Measurements from ENCODE around the gene CRELD2. TPM values are rescaled to one million over a fixed set of nuclear protein-coding genes. Genes with fewer than 3 reads are reported as not detected.

CRELD2 gene
- total and polyA plus RNA-seq, 2 of the 13 experiments (the other 11 are each of a cell fraction or from before 2014, with no cell fraction given): 17.2 to 44.7 TPM

GRCh38 chr22:49947296-49947622 is 28.8 kb downstream of the CRELD2 start:
- H3K9ac ChIP-seq (ENCODE audit: insufficient read depth, low read depth, low read length): peak overlapping the region; percentile 81
- peaks cover 3% of the 10 kb centered on the region for H3K79me2 ChIP-seq (ENCODE audit: insufficient read depth, low read length)
- no peaks in the 10 kb centered on the region for H4K20me1 ChIP-seq (ENCODE audit: insufficient read depth, low read length)
- peaks cover 93% of the 10 kb centered on the region for H3K4me1 ChIP-seq (ENCODE audit: insufficient read depth, low read length)
- in situ Hi-C loops (cut with HindIII; ENCODE audit: extremely low pct_ligation_motif_present, low pct_unique_long_range_greater_than_20kb) (no loop called here), intact Hi-C loops (cut with micrococcal nuclease; ENCODE audit: unreplicated experiment) (no loop called here)
- BruUV-seq (replicated peaks): no TSS peak
- FAIRE-seq (no peak), ATAC-seq (no peak), DNase-seq (ENCODE audit: low spot score) (no peak)
- CTCF ChIA-PET (ENCODE audit: low intra/inter-chr PET ratio, low total read pairs): no interaction called here
- H3K27me3 ChIP-seq (ENCODE audit: control insufficient read depth in 1 of 2, insufficient read depth in 2 of 2, low read length in 2 of 2): no peaks in the 10 kb centered on the region
- H3K36me3 ChIP-seq (replicated peaks in 1 of 2; ENCODE audit: control insufficient read depth in 1 of 2, insufficient read depth in 2 of 2, low read length in 2 of 2): no peaks in the 10 kb centered on the region
- H3K4me2 ChIP-seq (ENCODE audit: low read depth, low read length): peak overlapping the region; percentile 92
- no peaks in the 10 kb centered on the region for H3K9me3 ChIP-seq (ENCODE audit: low read length)
- POLR2A ChIA-PET: interaction anchor here (1.0 to 18.6 kb wide), 4 partner anchors 12 to 121 kb away, joined by 3 to 722 read pairs (median 144); partner anchors contain the start of gene PIM3
- peak overlapping the region; percentile 15 for H3K27ac ChIP-seq (ENCODE audit: extremely low read length, insufficient read depth, low read length)
- no peak overlapping the region for H2AFZ ChIP-seq (ENCODE audit: low read length)
- WGBS (ENCODE audit: low lambda C conversion rate): 20% methylated on average over 1 of the region's 6 CpGs
- peak overlapping the region; percentile 60 to 74 (median 64); a peak in 5 of 6 replicates for H3K4me3 ChIP-seq (replicated peaks in 1 of 3; ENCODE audit: insufficient read depth in 1 of 3, low read depth in 2 of 3, low read length in 3 of 3)
- no peak for TF ChIP-seq ZNF543 (CRISPR knock-in tag; IDR thresholded peaks at IDR 0.05)
- no peak for TF ChIP-seq ZNF235 (CRISPR knock-in tag; IDR thresholded peaks at IDR 0.05; ENCODE audit: borderline replicate concordance)
- TF ChIP-seq POLR2AphosphoS5 (IDR thresholded peaks at IDR 0.05; ENCODE audit: low read depth, low read length): 0 out of 2 replicates have a peak, but pooled peaks have one; percentile 13
- TF ChIP-seq NPAS2 (CRISPR knock-in tag; IDR thresholded peaks at IDR 0.05; ENCODE audit: borderline replicate concordance): no peak
- TF ChIP-seq, protein P1, sequence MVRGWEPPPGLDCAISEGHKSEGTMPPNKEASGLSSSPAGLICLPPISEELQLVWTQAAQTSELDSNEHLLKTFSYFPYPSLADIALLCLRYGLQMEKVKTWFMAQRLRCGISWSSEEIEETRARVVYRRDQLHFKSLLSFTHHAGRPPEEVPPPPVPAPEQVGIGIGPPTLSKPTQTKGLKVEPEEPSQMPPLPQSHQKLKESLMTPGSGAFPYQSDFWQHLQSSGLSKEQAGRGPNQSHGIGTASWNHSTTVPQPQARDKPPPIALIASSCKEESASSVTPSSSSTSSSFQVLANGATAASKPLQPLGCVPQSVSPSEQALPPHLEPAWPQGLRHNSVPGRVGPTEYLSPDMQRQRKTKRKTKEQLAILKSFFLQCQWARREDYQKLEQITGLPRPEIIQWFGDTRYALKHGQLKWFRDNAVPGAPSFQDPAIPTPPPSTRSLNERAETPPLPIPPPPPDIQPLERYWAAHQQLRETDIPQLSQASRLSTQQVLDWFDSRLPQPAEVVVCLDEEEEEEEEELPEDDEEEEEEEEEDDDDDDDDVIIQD (CRISPR knock-in tag; IDR thresholded peaks at IDR 0.05; ENCODE audit: low read depth): no peak
- TF ChIP-seq ZNF567 (CRISPR knock-in tag; IDR thresholded peaks at IDR 0.05; ENCODE audit: borderline replicate concordance): no peak
- TF ChIP-seq ZNF816 (CRISPR knock-in tag; IDR thresholded peaks at IDR 0.05; ENCODE audit: borderline replicate concordance): 0 out of 2 replicates have a peak, but pooled peaks have one; percentile 58
- TF ChIP-seq, protein P2, sequence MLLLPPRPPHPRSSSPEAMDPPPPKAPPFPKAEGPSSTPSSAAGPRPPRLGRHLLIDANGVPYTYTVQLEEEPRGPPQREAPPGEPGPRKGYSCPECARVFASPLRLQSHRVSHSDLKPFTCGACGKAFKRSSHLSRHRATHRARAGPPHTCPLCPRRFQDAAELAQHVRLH (CRISPR knock-in tag; IDR thresholded peaks at IDR 0.05; ENCODE audit: borderline replicate concordance, low read depth): no peak
- TF ChIP-seq GABPB1 (CRISPR knock-in tag; IDR thresholded peaks at IDR 0.05): 0 out of 2 replicates have a peak, but pooled peaks have one; percentile 3
- no peak for TF ChIP-seq HHEX (CRISPR knock-in tag; IDR thresholded peaks at IDR 0.05)
- no peak for TF ChIP-seq JUND (CRISPR knock-in tag; IDR thresholded peaks at IDR 0.05)
- no peak for TF ChIP-seq ZNF225 (CRISPR knock-in tag; IDR thresholded peaks at IDR 0.05)
- no peak for TF ChIP-seq PATZ1 (CRISPR knock-in tag; IDR thresholded peaks at IDR 0.05)
- TF ChIP-seq ZBTB26 (CRISPR knock-in tag; IDR thresholded peaks at IDR 0.05; ENCODE audit: borderline replicate concordance): peak; percentile 7; the same call in 1 of the 2 replicates
- TF ChIP-seq ZNF530 (CRISPR knock-in tag; IDR thresholded peaks at IDR 0.05; ENCODE audit: low read depth): no peak
- TF ChIP-seq SP1 (IDR thresholded peaks at IDR 0.05): no peak
- TF ChIP-seq SP1 (CRISPR knock-in tag; IDR thresholded peaks at IDR 0.05): no peak
- no peak for TF ChIP-seq HNRNPLL (IDR thresholded peaks at IDR 0.05; ENCODE audit: low read depth, low read length, poor library complexity, severe bottlenecking)
- no peak for TF ChIP-seq GTF3A (CRISPR knock-in tag; conservative IDR thresholded peaks at IDR 0.05)
- TF ChIP-seq POGK (CRISPR knock-in tag; conservative IDR thresholded peaks at IDR 0.05): 0 out of 2 replicates have a peak, but pooled peaks have one; percentile 9

Data from HepG2 (cell line).